Spleen (tissue), 7 donors: Measurements from ENCODE around the gene SUV39H2.

Experiments used
- CTCF ChIP-seq, 11 experiments: fragments of 200-600 bp in 7 of 11; fragments of 450-650 bp in 4 of 11; sonication (generic) in 4 of 11; IDR thresholded peaks in 8 of 11; conservative IDR thresholded peaks in 3 of 11; 1 replicate in 7 of 11; 2 replicates in 4 of 11; pipeline versions ENCODE4 v1.4.0 to v1.8.0; 2016 to 2021; ENCODE audit warnings: antibody characterized with exemption in 11 of 11, inconsistent platforms in 4 of 11, mild to moderate bottlenecking in 1 of 11
- POLR2A ChIP-seq, 3 donors: fragments of 450-650 bp; IDR thresholded peaks; one replicate each; pipeline ENCODE4 v1.5.1; 2017; ENCODE audit warnings: antibody characterized with exemption in 3 of 3, mild to moderate bottlenecking in 1 of 3
- donor health status: DM: no; HTN: no; CAD: no; lungs with moderate emphysema.
- donor health status: DM: no; HTN: no; CAD: no.
- donor health status: DM: no; HTN: no; CAD: no.

GRCh38 chr10:14876764-14877163, 1.9 kb upstream of the SUV39H2 start:
- no peak for TF ChIP-seq CTCF (IDR thresholded peaks at IDR 0.05 in 8 of 11, conservative IDR thresholded peaks at IDR 0.05 in 3 of 11)
- TF ChIP-seq POLR2A (IDR thresholded peaks at IDR 0.05), result no peak
